K562 (cell line): ENCODE data around the gene MPI. TPM values are rescaled to one million over a fixed set of nuclear protein-coding genes. Genes with fewer than 3 reads are reported as not detected.
A peak's percentile ranks its signal among the peaks of the same experiment; 100 is the strongest.

Source experiments
- DACH1 ChIP-seq: fragments of 450-650 bp; IDR thresholded peaks from 2 replicates; pipeline ENCODE4 v1.6.1; 2018; ENCODE audit not compliant: partially characterized antibody
- ELF4 ChIP-seq: fragments of 450-650 bp; formaldehyde crosslinking; IDR thresholded peaks from 2 replicates; pipeline ENCODE4 v1.4.0; 2022; ENCODE audit warnings: missing genetic modification characterization
- HNRNPL ChIP-seq: fragments of 200-400 bp; formaldehyde crosslinking; IDR thresholded peaks from 2 replicates; pipeline ENCODE4 v1.6.1; 2017; ENCODE audit warnings: low read depth, mild to moderate bottlenecking, low read length
- MAFK ChIP-seq: IDR thresholded peaks from 2 replicates; pipeline ENCODE4 v1.6.1; 2011; ENCODE audit warnings: low read length, improper control_type of control experiment
- MYNN ChIP-seq, 2 experiments: sonication (generic); formaldehyde crosslinking in 1 of 2; IDR thresholded peaks; 2 replicates each; pipeline versions ENCODE4 v1.5.0 to v1.6.1; 2016 to 2020; ENCODE audit warnings: antibody characterized with exemption in 1 of 2, missing genetic modification reagents in 1 of 2
- NCOR1 ChIP-seq: fragments of 450-650 bp; IDR thresholded peaks from 2 replicates; pipeline ENCODE4 v1.6.1; 2016; ENCODE audit warnings: mild to moderate bottlenecking, moderate library complexity
- NELFE ChIP-seq: IDR thresholded peaks from 2 replicates; pipeline ENCODE4 v1.6.1; 2011; ENCODE audit warnings: mild to moderate bottlenecking; ENCODE audit not compliant: insufficient read depth, insufficient read length
- ZBED1 ChIP-seq: IDR thresholded peaks from 2 replicates; pipeline ENCODE4 v1.6.1; 2014
- ZBTB7A ChIP-seq: IDR thresholded peaks from 2 replicates; pipeline ENCODE4 v1.6.1; 2011; ENCODE audit warnings: low read depth, mild to moderate bottlenecking, low read length, moderate library complexity, borderline replicate concordance; ENCODE audit not compliant: control insufficient read depth
- ZFPM2 ChIP-seq: fragments of 250-450 bp; sonication (Bioruptor Pico); IDR thresholded peaks from 2 replicates; pipeline ENCODE4 v1.5.1; 2022; ENCODE audit warnings: mild to moderate bottlenecking
- ZNF311 ChIP-seq: fragments of 250-450 bp; sonication (Bioruptor Pico); IDR thresholded peaks from 2 replicates; pipeline ENCODE4 v1.4.0; 2020; ENCODE audit warnings: mild to moderate bottlenecking, moderate library complexity
- polyA plus RNA-seq, 8 experiments: library from polyadenylated mRNA; depleted of rRNA in 4 of 8; stranded (reverse) in 5 of 8; unstranded in 3 of 8; fragments of >200 nt; fragmentation: Nextera tagmentation in 2 of 8; fragmentation: Illumina TruSeq in 1 of 8; extraction: Ambion mirVana in 2 of 8; extraction: Trizol in 1 of 8; gene quantifications; 2 replicates each; pipeline versions ENCODE4 v1.2.1 to v1.2.3, GENCODE V29; 2011 to 2014; ENCODE audit warnings: inconsistent platforms in 1 of 8, missing spikeins in 1 of 8
- total RNA-seq, 7 experiments: library from RNA; depleted of rRNA in 6 of 7; stranded (reverse); fragments of >200 nt in 6 of 7; fragmentation: Illumina TruSeq in 2 of 7; extraction: Trizol in 2 of 7; gene quantifications; 2 replicates each; pipeline versions ENCODE4 v1.2.1 to v1.2.3, GENCODE V29; 2011 to 2021; ENCODE audit warnings: low replicate concordance in 1 of 7
- TF ChIP-seq, protein P1 (sequence below): sonication (generic); formaldehyde crosslinking; IDR thresholded peaks from 2 replicates; pipeline ENCODE4 v1.8.0; 2022; ENCODE audit warnings: missing genetic modification reagents, mild to moderate bottlenecking, borderline replicate concordance
- TF ChIP-seq, protein P2 (sequence below): sonication (generic); formaldehyde crosslinking; IDR thresholded peaks from 2 replicates; pipeline ENCODE4 v1.8.0; 2022; ENCODE audit warnings: mild to moderate bottlenecking, missing genetic modification reagents
- TF ChIP-seq, protein P3 (sequence below): fragments of 450-650 bp; conservative IDR thresholded peaks from 2 replicates; pipeline ENCODE4 v1.6.1; 2016; ENCODE audit warnings: missing genetic modification characterization, low read depth, mild to moderate bottlenecking, control low read depth, missing compliant biosample characterization
- TF ChIP-seq, protein P4 (sequence below): sonication (generic); formaldehyde crosslinking; IDR thresholded peaks from 2 replicates; pipeline ENCODE4 v1.8.0; 2023; ENCODE audit warnings: mild to moderate bottlenecking, missing genetic modification reagents
- TF ChIP-seq, protein P5 (sequence below): fragments of 250-450 bp; sonication (Bioruptor Pico); IDR thresholded peaks from 2 replicates; pipeline ENCODE4 v1.9.0; 2021; ENCODE audit warnings: mild to moderate bottlenecking
- TF ChIP-seq, protein P6 (sequence below): fragments of 250-450 bp; sonication (Bioruptor Pico); IDR thresholded peaks from 2 replicates; pipeline ENCODE4 v1.8.0; 2021; ENCODE audit warnings: moderate library complexity, mild to moderate bottlenecking, inconsistent platforms

Gene MPI
- total and polyA plus RNA-seq, 9 of the 15 experiments (the other 6 are each of a cell fraction or from before 2014, with no cell fraction given): 30.7 to 105 (median 40.5) TPM

DNA sequence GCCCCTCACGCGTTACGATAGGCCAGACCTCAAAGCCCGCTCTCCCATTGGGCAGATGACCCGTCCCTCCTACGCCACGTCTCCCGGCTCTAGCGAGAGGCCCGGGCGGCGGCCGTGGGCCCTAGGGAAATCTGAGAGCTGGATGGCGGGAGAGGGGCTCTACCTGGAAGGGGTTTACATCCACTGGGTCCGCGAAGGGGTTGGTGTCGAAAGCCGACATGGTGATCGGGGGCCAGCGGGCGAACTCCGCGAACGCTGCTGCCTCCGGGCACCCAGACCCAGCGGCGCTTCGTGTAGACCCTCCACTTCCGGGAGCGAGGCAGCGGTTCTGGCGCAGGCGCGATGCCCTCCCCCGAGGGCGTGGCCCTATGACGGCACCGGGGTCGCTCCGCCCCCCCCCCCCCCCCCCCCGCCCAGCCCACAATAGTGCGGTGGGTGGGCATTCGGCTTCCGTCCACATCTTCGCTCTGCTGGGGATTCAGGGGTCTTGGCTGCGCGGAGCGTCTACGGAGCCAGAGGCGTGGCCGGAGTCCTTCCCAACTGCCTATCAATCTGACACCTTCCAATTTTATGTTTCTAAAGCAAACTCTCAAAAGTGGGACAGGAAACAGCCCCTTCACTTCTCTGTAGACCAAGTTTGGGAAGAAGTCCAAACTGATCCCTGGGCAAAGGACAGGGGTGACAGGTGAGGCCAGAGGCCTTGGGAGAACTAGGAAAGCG lies 16.6 kb upstream of the MPI start, which contains the start of gene SCAMP2 (continued):
- TF ChIP-seq, protein P1, sequence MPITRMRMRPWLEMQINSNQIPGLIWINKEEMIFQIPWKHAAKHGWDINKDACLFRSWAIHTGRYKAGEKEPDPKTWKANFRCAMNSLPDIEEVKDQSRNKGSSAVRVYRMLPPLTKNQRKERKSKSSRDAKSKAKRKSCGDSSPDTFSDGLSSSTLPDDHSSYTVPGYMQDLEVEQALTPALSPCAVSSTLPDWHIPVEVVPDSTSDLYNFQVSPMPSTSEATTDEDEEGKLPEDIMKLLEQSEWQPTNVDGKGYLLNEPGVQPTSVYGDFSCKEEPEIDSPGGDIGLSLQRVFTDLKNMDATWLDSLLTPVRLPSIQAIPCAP: no peak
- TF ChIP-seq ZBED1: no peak
- TF ChIP-seq, protein P2, sequence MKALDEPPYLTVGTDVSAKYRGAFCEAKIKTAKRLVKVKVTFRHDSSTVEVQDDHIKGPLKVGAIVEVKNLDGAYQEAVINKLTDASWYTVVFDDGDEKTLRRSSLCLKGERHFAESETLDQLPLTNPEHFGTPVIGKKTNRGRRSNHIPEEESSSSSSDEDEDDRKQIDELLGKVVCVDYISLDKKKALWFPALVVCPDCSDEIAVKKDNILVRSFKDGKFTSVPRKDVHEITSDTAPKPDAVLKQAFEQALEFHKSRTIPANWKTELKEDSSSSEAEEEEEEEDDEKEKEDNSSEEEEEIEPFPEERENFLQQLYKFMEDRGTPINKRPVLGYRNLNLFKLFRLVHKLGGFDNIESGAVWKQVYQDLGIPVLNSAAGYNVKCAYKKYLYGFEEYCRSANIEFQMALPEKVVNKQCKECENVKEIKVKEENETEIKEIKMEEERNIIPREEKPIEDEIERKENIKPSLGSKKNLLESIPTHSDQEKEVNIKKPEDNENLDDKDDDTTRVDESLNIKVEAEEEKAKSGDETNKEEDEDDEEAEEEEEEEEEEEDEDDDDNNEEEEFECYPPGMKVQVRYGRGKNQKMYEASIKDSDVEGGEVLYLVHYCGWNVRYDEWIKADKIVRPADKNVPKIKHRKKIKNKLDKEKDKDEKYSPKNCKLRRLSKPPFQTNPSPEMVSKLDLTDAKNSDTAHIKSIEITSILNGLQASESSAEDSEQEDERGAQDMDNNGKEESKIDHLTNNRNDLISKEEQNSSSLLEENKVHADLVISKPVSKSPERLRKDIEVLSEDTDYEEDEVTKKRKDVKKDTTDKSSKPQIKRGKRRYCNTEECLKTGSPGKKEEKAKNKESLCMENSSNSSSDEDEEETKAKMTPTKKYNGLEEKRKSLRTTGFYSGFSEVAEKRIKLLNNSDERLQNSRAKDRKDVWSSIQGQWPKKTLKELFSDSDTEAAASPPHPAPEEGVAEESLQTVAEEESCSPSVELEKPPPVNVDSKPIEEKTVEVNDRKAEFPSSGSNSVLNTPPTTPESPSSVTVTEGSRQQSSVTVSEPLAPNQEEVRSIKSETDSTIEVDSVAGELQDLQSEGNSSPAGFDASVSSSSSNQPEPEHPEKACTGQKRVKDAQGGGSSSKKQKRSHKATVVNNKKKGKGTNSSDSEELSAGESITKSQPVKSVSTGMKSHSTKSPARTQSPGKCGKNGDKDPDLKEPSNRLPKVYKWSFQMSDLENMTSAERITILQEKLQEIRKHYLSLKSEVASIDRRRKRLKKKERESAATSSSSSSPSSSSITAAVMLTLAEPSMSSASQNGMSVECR (CRISPR knock-in tag): no peak
- no peak for TF ChIP-seq MYNN (IDR thresholded peaks at IDR 0.05)
- no peak for TF ChIP-seq MYNN (CRISPR knock-in tag; IDR thresholded peaks at IDR 0.05)
- TF ChIP-seq, protein P3, sequence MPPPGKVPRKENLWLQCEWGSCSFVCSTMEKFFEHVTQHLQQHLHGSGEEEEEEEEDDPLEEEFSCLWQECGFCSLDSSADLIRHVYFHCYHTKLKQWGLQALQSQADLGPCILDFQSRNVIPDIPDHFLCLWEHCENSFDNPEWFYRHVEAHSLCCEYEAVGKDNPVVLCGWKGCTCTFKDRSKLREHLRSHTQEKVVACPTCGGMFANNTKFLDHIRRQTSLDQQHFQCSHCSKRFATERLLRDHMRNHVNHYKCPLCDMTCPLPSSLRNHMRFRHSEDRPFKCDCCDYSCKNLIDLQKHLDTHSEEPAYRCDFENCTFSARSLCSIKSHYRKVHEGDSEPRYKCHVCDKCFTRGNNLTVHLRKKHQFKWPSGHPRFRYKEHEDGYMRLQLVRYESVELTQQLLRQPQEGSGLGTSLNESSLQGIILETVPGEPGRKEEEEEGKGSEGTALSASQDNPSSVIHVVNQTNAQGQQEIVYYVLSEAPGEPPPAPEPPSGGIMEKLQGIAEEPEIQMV: no peak
- no peak for TF ChIP-seq ZFPM2 (CRISPR knock-in tag)
- TF ChIP-seq HNRNPL: no peak
- TF ChIP-seq ELF4: peak; percentile 98
- no peak for TF ChIP-seq NCOR1
- TF ChIP-seq, protein P4, sequence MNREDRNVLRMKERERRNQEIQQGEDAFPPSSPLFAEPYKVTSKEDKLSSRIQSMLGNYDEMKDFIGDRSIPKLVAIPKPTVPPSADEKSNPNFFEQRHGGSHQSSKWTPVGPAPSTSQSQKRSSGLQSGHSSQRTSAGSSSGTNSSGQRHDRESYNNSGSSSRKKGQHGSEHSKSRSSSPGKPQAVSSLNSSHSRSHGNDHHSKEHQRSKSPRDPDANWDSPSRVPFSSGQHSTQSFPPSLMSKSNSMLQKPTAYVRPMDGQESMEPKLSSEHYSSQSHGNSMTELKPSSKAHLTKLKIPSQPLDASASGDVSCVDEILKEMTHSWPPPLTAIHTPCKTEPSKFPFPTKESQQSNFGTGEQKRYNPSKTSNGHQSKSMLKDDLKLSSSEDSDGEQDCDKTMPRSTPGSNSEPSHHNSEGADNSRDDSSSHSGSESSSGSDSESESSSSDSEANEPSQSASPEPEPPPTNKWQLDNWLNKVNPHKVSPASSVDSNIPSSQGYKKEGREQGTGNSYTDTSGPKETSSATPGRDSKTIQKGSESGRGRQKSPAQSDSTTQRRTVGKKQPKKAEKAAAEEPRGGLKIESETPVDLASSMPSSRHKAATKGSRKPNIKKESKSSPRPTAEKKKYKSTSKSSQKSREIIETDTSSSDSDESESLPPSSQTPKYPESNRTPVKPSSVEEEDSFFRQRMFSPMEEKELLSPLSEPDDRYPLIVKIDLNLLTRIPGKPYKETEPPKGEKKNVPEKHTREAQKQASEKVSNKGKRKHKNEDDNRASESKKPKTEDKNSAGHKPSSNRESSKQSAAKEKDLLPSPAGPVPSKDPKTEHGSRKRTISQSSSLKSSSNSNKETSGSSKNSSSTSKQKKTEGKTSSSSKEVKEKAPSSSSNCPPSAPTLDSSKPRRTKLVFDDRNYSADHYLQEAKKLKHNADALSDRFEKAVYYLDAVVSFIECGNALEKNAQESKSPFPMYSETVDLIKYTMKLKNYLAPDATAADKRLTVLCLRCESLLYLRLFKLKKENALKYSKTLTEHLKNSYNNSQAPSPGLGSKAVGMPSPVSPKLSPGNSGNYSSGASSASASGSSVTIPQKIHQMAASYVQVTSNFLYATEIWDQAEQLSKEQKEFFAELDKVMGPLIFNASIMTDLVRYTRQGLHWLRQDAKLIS: peak; percentile 75; the same call in 1 of the 2 replicates
- no peak for TF ChIP-seq MAFK
- no peak for TF ChIP-seq NELFE
- TF ChIP-seq, protein P5, sequence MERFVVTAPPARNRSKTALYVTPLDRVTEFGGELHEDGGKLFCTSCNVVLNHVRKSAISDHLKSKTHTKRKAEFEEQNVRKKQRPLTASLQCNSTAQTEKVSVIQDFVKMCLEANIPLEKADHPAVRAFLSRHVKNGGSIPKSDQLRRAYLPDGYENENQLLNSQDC (CRISPR knock-in tag): no peak
- TF ChIP-seq, protein P6, sequence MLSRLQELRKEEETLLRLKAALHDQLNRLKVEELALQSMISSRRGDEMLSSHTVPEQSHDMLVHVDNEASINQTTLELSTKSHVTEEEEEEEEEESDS (CRISPR knock-in tag): no peak
- no peak for TF ChIP-seq ZNF311 (CRISPR knock-in tag)
- TF ChIP-seq ZBTB7A: peak; percentile 72; the same call in 1 of the 2 replicates
- TF ChIP-seq DACH1: no peak
